LNCaP clone FGC (cell line): Measurements from ENCODE around the gene COLEC12.

Experiments
- DNase-seq: peaks from one replicate; pipeline ENCODE4 v3.0.0-alpha.2; 2011; ENCODE audit warnings: low read depth
- H3K4me3 ChIP-seq: 2 replicates; pipeline ENCODE4 v1.5.1; 2011; ENCODE audit warnings: mild to moderate bottlenecking, low read depth, low read length, control low read depth
- TF ChIP-seq, protein P1 (sequence below): IDR thresholded peaks from 2 replicates; pipeline ENCODE4 v1.5.1; 2012; ENCODE audit warnings: mild to moderate bottlenecking; ENCODE audit not compliant: control insufficient read depth, insufficient read depth; ENCODE audit errors: extremely low read depth

COLEC12 gene

DNA sequence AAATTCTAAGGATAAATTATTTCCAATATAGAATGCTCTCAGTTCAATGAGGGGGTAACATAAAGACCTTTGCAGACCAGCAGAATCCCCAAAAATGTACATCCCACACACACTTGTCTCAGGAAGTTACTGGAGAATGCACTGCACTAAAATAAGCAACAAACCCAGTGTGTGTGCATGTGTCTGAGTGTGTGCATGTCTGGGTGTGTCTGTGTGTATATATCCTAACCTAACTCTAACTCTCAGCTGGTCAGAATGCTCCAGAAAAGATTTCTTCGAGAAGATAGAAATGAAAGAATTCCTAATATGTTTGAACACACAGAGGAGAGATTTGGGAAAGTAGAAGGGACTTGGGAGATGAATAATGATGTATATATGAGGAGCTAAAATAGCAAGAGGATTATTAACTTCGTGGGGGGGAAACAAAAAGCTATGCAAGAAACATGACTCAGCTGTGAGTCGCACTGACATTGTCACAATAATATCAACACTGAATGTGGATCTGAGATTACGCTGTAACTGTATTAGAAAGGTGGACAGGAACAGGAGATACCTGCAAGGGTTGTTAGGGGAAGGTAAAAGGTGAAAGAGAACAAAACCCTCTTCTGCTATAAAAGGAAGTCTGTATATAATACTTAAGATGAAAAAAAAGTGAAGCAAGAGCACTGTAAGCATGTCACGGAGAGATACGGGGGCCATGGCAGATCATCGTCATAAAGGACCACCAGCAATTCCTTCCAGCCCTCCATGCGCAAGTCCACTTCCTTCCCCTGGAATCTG is 11.1 kb downstream of the COLEC12 start:
- TF ChIP-seq, protein P1, sequence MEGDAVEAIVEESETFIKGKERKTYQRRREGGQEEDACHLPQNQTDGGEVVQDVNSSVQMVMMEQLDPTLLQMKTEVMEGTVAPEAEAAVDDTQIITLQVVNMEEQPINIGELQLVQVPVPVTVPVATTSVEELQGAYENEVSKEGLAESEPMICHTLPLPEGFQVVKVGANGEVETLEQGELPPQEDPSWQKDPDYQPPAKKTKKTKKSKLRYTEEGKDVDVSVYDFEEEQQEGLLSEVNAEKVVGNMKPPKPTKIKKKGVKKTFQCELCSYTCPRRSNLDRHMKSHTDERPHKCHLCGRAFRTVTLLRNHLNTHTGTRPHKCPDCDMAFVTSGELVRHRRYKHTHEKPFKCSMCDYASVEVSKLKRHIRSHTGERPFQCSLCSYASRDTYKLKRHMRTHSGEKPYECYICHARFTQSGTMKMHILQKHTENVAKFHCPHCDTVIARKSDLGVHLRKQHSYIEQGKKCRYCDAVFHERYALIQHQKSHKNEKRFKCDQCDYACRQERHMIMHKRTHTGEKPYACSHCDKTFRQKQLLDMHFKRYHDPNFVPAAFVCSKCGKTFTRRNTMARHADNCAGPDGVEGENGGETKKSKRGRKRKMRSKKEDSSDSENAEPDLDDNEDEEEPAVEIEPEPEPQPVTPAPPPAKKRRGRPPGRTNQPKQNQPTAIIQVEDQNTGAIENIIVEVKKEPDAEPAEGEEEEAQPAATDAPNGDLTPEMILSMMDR = no peak
- no peak overlapping the region for H3K4me3 ChIP-seq
- DNase-seq = no peak

DNA sequence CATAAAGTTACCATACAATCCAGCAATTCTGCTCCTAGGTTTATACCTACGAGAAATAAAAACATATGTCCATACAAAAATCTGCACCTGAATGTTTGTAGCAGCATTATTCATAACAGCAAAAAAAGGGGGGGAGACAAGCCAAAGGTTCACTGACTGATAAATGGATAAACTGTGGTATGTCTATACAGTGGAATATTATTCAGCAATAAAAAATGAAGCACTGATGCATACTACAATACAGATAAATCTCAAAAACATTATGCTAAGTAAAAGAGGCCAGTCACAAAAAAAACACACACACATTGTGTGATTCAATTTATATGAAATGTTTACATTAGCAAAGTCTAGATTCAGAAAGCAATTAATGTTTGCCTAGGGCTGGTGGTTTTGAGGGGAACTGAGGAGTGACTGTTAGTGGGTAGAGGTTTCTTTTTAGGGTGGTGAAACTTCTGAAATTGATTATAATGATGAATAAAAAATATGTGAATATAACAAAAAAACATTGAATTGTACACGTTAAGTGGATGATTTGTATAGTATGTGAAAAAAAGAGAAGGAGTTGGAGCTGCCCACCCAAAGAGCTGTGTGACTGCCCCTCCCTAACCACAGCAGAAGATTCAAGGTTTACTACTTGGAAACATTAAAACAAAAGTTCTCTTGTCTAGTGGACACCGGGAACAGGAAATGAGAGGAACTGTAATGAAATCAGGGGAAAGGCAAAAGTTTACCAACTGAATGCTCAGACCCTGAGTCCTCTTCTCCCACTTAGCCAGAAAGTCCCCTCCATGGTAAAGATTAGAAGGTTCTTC is 13.4 kb downstream of the COLEC12 start:
- H3K4me3 ChIP-seq = no peak overlapping the region
- DNase-seq = no peak
- TF ChIP-seq, protein P1 = no peak

DNA sequence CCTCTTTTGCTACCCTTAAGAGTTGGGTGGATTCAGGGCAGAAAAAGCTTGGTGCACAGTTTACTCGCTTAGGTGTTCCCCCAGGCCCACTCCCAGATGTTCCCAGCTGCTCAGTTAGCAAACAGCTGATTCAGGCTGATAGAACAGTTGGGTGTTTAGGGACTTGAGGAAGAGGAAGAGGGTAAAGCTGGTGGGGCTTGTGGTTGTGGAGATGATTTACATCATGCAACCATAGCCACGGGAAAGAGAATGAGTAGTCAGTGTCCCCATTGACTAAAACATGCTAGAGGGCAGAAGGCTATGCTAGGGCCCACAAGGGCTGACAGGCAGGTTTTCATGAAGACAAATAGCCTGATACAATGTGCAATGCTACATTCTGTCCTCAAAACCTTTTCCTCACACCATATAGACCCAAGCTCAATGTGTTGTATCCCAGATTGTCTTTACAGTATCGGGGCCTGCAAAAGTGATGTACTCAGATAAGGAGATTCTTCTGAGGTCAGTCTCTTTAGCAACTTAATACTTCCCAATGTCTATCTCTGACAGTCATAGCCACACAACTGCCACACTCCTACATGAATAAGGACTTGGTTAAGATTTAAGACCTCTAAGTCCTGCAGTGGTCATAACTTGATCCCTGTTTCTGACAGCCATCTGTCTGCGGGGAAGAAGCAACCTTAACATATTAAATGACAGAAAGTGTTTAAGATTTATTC is 15.6 kb downstream of the COLEC12 start:
- DNase-seq = no peak
- H3K4me3 ChIP-seq = no peak overlapping the region
- TF ChIP-seq, protein P1 = no peak

DNA sequence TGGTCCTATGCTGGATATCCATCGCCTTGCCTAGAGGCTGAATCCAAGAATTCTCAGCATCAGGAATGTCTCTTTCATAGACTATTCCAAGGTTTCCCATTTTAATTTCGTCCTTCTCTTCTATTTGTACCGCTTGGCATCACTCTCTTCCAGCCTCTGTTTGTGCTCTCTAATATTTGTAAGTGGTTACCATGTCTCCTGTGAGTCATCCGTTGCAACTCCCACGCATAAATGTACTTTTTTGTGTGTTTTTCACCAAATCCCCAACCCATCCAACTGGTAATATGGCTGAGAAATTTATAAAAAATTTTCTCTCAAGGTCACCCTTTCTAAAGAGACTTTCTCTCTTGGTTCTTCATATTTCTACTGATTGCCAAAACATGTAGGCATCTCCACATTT is 21.8 kb downstream of the COLEC12 start:
- no peak for DNase-seq
- TF ChIP-seq, protein P1 = no peak
- no peak overlapping the region for H3K4me3 ChIP-seq

DNA sequence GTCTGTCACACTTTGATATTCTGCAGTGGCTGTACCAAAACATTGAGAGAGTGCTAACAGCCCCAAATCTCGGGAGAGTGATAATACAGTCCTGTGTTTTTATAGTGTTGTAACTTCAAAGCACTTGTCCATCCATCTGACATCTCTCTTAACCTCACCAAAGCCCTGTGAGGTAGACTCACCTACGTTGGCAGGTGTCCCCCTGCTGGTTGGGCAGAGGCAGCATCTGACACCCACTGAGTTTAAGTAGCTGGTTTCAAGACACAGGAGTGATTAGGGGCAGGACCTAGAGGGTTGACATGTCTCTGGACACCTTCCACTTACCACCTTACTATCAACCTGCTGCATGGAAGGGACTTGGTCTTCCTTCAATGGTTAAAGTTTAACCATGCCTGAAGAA is 22.9 kb downstream of the COLEC12 start:
- no peak overlapping the region for H3K4me3 ChIP-seq
- TF ChIP-seq, protein P1 = peak; percentile 45
- DNase-seq = no peak

DNA sequence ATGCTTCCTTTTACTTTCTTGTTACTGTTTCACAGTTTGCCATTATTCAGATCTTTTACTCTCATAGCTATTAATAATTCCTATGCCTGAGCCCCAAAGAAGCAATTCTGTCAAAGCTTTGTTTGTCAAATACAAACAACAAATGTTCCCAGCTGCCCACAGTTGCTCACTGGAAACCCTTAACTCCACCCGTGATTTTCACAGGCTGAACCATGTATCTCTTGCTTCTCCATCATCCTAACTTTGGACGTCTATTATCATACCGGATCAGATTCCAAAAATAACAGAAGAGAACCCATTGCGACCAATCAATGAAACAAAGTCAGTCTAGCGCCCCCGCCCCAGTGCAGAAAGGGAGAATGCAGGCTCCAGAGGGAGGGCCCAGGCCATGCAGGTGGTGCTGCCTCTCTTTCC is 24.2 kb downstream of the COLEC12 start:
- peak; percentile 31 for DNase-seq
- TF ChIP-seq, protein P1 = peak; percentile 21
- no peak overlapping the region for H3K4me3 ChIP-seq
